Measurements from ENCODE around the gene PELI1.
"Not testable (repeated sequence)": the region's sequence is repeated elsewhere in the genome, so short reads cannot be mapped to it uniquely, and the experiment has no call there.

DNA sequence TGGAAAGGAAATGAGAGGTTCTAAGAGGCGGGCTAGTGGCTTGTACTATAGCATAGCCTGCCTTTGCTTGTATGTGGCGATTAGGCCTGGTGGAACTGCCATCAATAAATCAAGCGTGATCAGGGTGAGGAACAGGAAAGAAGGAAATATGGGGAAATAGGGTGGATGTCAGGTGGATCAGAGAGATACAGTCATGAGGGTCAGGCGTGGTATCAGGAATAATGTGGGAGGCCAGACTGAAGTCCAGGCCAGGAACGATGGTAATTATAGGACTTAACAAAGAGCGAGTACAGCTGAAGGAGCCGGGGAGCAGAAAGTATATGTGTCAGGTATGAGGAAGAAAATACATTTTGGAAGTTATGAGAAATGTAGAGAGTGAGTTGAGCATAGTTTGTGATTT, 67.4 kb downstream of the PELI1 start:
- TF ChIP-seq, protein P1, sequence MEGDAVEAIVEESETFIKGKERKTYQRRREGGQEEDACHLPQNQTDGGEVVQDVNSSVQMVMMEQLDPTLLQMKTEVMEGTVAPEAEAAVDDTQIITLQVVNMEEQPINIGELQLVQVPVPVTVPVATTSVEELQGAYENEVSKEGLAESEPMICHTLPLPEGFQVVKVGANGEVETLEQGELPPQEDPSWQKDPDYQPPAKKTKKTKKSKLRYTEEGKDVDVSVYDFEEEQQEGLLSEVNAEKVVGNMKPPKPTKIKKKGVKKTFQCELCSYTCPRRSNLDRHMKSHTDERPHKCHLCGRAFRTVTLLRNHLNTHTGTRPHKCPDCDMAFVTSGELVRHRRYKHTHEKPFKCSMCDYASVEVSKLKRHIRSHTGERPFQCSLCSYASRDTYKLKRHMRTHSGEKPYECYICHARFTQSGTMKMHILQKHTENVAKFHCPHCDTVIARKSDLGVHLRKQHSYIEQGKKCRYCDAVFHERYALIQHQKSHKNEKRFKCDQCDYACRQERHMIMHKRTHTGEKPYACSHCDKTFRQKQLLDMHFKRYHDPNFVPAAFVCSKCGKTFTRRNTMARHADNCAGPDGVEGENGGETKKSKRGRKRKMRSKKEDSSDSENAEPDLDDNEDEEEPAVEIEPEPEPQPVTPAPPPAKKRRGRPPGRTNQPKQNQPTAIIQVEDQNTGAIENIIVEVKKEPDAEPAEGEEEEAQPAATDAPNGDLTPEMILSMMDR (IDR thresholded peaks at IDR 0.05) = not testable (repeated sequence)
- TF ChIP-seq POLR2A (IDR thresholded peaks at IDR 0.05) = not testable (repeated sequence)
